Gastroesophageal sphincter (tissue), 3 donors: Measurements from ENCODE around the gene PCGF2.

Experiments
- EP300 ChIP-seq: sonication (generic); formaldehyde crosslinking; IDR thresholded peaks from one replicate; pipeline ENCODE4 v1.6.1; 2017; ENCODE audit warnings: antibody characterized with exemption, mild to moderate bottlenecking
- POLR2A ChIP-seq, 2 donors: fragments of 450-650 bp; IDR thresholded peaks; one replicate each; pipeline ENCODE4 v1.6.1; 2017; ENCODE audit warnings: antibody characterized with exemption in 2 of 2, mild to moderate bottlenecking in 2 of 2, moderate library complexity in 1 of 2
- POLR2AphosphoS5 ChIP-seq: sonication (generic); formaldehyde crosslinking; IDR thresholded peaks from one replicate; pipeline ENCODE4 v1.6.1; 2017; ENCODE audit warnings: antibody characterized with exemption
- TF ChIP-seq, protein P1 (sequence below), 4 experiments: fragments of 200-600 bp in 2 of 4; fragments of 450-650 bp in 2 of 4; sonication (generic) in 1 of 4; IDR thresholded peaks; one replicate each; pipeline ENCODE4 v1.5.1; 2017 to 2019; ENCODE audit warnings: antibody characterized with exemption in 4 of 4, mild to moderate bottlenecking in 2 of 4, moderate library complexity in 2 of 4

DNA sequence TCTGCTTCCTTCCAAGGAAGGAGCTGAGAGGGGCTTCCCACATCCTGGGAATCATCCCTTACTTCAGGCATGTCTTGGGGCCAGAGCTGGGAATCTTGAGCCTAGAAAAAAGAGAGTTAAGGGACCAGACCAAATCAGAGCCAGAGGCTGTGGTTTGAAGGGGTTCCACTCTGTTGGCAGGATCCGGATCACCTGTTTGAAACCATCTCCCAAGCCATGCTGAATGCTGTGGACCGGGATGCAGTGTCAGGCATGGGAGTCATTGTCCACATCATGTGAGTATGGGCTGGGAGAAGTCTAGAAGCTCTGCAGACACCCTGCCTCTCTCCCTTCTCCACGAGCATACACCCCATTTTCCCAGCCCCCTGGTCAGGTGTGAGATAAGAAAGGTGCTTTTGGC lies 14.1 kb upstream of the PCGF2 start:
- TF ChIP-seq, protein P1, sequence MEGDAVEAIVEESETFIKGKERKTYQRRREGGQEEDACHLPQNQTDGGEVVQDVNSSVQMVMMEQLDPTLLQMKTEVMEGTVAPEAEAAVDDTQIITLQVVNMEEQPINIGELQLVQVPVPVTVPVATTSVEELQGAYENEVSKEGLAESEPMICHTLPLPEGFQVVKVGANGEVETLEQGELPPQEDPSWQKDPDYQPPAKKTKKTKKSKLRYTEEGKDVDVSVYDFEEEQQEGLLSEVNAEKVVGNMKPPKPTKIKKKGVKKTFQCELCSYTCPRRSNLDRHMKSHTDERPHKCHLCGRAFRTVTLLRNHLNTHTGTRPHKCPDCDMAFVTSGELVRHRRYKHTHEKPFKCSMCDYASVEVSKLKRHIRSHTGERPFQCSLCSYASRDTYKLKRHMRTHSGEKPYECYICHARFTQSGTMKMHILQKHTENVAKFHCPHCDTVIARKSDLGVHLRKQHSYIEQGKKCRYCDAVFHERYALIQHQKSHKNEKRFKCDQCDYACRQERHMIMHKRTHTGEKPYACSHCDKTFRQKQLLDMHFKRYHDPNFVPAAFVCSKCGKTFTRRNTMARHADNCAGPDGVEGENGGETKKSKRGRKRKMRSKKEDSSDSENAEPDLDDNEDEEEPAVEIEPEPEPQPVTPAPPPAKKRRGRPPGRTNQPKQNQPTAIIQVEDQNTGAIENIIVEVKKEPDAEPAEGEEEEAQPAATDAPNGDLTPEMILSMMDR (IDR thresholded peaks at IDR 0.05), result no peak
- TF ChIP-seq POLR2AphosphoS5, result no peak
- TF ChIP-seq POLR2A (IDR thresholded peaks at IDR 0.05), result no peak
- no peak for TF ChIP-seq EP300
